GM12891 (cell line): ENCODE results near the gene CYFIP1.

Experiments
- PAX5 ChIP-seq: IDR thresholded peaks from 2 replicates; pipeline ENCODE4 v1.6.1; 2011; ENCODE audit warnings: low read length, moderate library complexity, mild to moderate bottlenecking; ENCODE audit not compliant: insufficient read depth, severe bottlenecking
- POLR2A ChIP-seq: IDR thresholded peaks from 2 replicates; pipeline ENCODE4 v1.6.1; 2011; ENCODE audit warnings: low read depth, low read length, control low read depth
- POLR2AphosphoS5 ChIP-seq: IDR thresholded peaks from 2 replicates; pipeline ENCODE4 v1.6.1; 2011; ENCODE audit warnings: low read depth, low read length, control low read depth
- POU2F2 ChIP-seq: IDR thresholded peaks from 2 replicates; pipeline ENCODE4 v1.6.1; 2011; ENCODE audit warnings: low read depth, mild to moderate bottlenecking, control low read depth, low read length, moderate library complexity
- SPI1 ChIP-seq: IDR thresholded peaks from 2 replicates; pipeline ENCODE4 v1.6.1; 2011; ENCODE audit warnings: low read depth, low read length, control low read depth
- TAF1 ChIP-seq: IDR thresholded peaks from 2 replicates; pipeline ENCODE4 v1.6.1; 2011; ENCODE audit warnings: low read depth, low read length, control low read depth

GRCh38 chr15:22890296-22890695 lies 89.9 kb downstream of the CYFIP1 start:
- TF ChIP-seq POLR2A: no peak
- TF ChIP-seq POLR2AphosphoS5: no peak
- no peak for TF ChIP-seq TAF1
- TF ChIP-seq POU2F2: no peak
- TF ChIP-seq PAX5: no peak
- TF ChIP-seq SPI1: no peak
